PC-9 (cell line): ENCODE measurements around the gene SMC6. TPM values are rescaled to one million over a fixed set of nuclear protein-coding genes. Genes with fewer than 3 reads are reported as not detected.

Source experiments
- BruUV-seq: library from RNA; stranded (reverse); fragments of 400-500 nt; replicated peaks from 2 replicates; lab custom pipeline; 2021; lab: Mats Ljungman, UMichigan
- CTCF ChIA-PET: fragments of 300-600 bp; sonication (Branson Sonifier 250); formaldehyde crosslinking; loops from one replicate; lab custom pipeline; 2022; ENCODE audit warnings: antibody characterized with exemption; lab: Charles Lee
- POLR2A ChIA-PET: fragments of 300-600 bp; sonication (Branson Sonifier 250); formaldehyde crosslinking; loops from one replicate; lab custom pipeline; 2022; ENCODE audit warnings: antibody characterized with exemption; ENCODE audit not compliant: unreplicated experiment; lab: Charles Lee
- DNase-seq, 2 experiments: peaks; one replicate each; pipeline versions ENCODE4 v3.0.0 to v3.0.0-alpha.2; 2015 to 2022; ENCODE audit warnings: mixed read lengths in 1 of 2
- H2AFZ ChIP-seq: fragments of 200-600 bp; sonication (generic); 2 replicates; pipeline ENCODE4 v1.8.1; 2017; ENCODE audit warnings: antibody characterized with exemption
- H3F3A ChIP-seq: fragments of 200-600 bp; sonication (generic); 2 replicates; pipeline ENCODE4 v1.8.1; 2017; ENCODE audit warnings: antibody characterized with exemption, mild to moderate bottlenecking, low read depth; ENCODE audit not compliant: insufficient read depth
- H3K27ac ChIP-seq: fragments of 200-600 bp; sonication (generic); 2 replicates; pipeline ENCODE4 v1.6.1; 2016; ENCODE audit warnings: mixed run types
- H3K27me3 ChIP-seq: fragments of 200-600 bp; sonication (generic); 2 replicates; pipeline ENCODE4 v1.6.1; 2016; ENCODE audit warnings: low read depth, mixed run types; ENCODE audit not compliant: insufficient read depth
- H3K36me3 ChIP-seq: fragments of 200-600 bp; sonication (generic); 2 replicates; pipeline ENCODE4 v1.6.1; 2016; ENCODE audit warnings: low read depth, mixed run types
- H3K4me1 ChIP-seq: fragments of 200-600 bp; sonication (generic); replicated peaks from 2 replicates; pipeline ENCODE4 v1.6.1; 2016; ENCODE audit warnings: mixed run types; ENCODE audit not compliant: insufficient read depth
- H3K4me2 ChIP-seq: fragments of 200-600 bp; sonication (generic); 2 replicates; pipeline ENCODE4 v1.6.1; 2017; ENCODE audit warnings: mixed run types
- H3K4me3 ChIP-seq: fragments of 200-600 bp; sonication (generic); 2 replicates; pipeline ENCODE4 v1.6.1; 2016; ENCODE audit warnings: mixed run types
- H3K79me2 ChIP-seq: fragments of 200-600 bp; sonication (generic); 2 replicates; pipeline ENCODE4 v1.6.1; 2017; ENCODE audit warnings: low read depth, mixed run types
- H3K9me2 ChIP-seq: fragments of 200-600 bp; sonication (generic); 2 replicates; pipeline ENCODE4 v1.8.1; 2017; ENCODE audit warnings: mild to moderate bottlenecking; ENCODE audit not compliant: insufficient read depth
- H3K9me3 ChIP-seq: fragments of 200-600 bp; sonication (generic); 2 replicates; pipeline ENCODE4 v1.8.1; 2016; ENCODE audit warnings: low read depth; ENCODE audit not compliant: insufficient read depth
- H4K20me1 ChIP-seq: fragments of 200-600 bp; sonication (generic); 2 replicates; pipeline ENCODE4 v1.8.1; 2017; ENCODE audit not compliant: insufficient read depth
- EZH2 ChIP-seq: fragments of 200-600 bp; sonication (generic); IDR thresholded peaks from 2 replicates; pipeline ENCODE4 v1.8.0; 2017; ENCODE audit warnings: antibody characterized with exemption, low read depth
- intact Hi-C: fragments of 100-400 bp; cut with micrococcal nuclease; formaldehyde crosslinking; loops from one replicate; pipeline ENCODE4 v1.10.0; 2022; ENCODE audit not compliant: unreplicated experiment
- total RNA-seq: library from RNA; stranded (reverse); gene quantifications from 2 replicates; pipeline ENCODE4 v1.2.3, GENCODE V29; 2021
- TF ChIP-seq, protein P1 (sequence below): fragments of 200-600 bp; sonication (generic); conservative IDR thresholded peaks from 2 replicates; pipeline ENCODE4 v1.6.1; 2017; ENCODE audit warnings: mixed run types, antibody characterized with exemption, mild to moderate bottlenecking, moderate library complexity

The SMC6 gene
- total RNA-seq, 1 experiment from 2014 or later = 19.2 TPM

DNA sequence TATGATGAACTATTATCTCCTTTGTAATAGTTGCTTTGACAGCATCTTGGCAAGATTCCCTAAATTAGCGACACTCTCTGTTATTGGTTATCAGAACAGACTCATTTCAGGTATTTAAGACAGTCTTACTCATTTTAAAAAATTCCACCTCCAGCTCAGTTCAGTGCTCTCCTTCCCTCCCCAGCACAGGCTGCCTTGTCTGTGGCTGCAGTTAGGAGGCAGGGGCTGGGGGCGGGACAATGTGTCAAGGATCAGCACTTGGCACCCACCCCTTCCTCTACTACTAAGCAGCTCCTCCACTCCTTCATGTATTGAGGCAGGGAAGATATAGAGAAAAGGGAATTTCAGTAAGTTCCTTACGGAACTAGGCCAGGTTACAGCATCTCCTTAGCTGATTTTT lies 128.2 kb downstream of the SMC6 start:
- intact Hi-C loops = no loop called here
- DNase-seq = no peak
- no peaks in the 10 kb centered on the region for H3F3A ChIP-seq
- no peaks in the 10 kb centered on the region for H3K27me3 ChIP-seq
- TF ChIP-seq, protein P1, sequence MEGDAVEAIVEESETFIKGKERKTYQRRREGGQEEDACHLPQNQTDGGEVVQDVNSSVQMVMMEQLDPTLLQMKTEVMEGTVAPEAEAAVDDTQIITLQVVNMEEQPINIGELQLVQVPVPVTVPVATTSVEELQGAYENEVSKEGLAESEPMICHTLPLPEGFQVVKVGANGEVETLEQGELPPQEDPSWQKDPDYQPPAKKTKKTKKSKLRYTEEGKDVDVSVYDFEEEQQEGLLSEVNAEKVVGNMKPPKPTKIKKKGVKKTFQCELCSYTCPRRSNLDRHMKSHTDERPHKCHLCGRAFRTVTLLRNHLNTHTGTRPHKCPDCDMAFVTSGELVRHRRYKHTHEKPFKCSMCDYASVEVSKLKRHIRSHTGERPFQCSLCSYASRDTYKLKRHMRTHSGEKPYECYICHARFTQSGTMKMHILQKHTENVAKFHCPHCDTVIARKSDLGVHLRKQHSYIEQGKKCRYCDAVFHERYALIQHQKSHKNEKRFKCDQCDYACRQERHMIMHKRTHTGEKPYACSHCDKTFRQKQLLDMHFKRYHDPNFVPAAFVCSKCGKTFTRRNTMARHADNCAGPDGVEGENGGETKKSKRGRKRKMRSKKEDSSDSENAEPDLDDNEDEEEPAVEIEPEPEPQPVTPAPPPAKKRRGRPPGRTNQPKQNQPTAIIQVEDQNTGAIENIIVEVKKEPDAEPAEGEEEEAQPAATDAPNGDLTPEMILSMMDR = no peak
- no peak for TF ChIP-seq EZH2
- no peaks in the 10 kb centered on the region for H4K20me1 ChIP-seq
- no peak overlapping the region for H3K4me3 ChIP-seq
- H2AFZ ChIP-seq = no peak overlapping the region
- no peaks in the 10 kb centered on the region for H3K36me3 ChIP-seq
- BruUV-seq = no TSS peak
- H3K9me3 ChIP-seq = peaks cover 4% of the 10 kb centered on the region; the same call in 1 of the 2 replicates
- H3K79me2 ChIP-seq = no peaks in the 10 kb centered on the region
- H3K27ac ChIP-seq = no peak overlapping the region
- peaks cover 12% of the 10 kb centered on the region; the same call in 1 of the 2 replicates for H3K4me1 ChIP-seq
- ChIA-PET CTCF (no interaction called here), POLR2A (no interaction called here)
- H3K9me2 ChIP-seq = no peaks in the 10 kb centered on the region
- H3K4me2 ChIP-seq = no peak overlapping the region

DNA sequence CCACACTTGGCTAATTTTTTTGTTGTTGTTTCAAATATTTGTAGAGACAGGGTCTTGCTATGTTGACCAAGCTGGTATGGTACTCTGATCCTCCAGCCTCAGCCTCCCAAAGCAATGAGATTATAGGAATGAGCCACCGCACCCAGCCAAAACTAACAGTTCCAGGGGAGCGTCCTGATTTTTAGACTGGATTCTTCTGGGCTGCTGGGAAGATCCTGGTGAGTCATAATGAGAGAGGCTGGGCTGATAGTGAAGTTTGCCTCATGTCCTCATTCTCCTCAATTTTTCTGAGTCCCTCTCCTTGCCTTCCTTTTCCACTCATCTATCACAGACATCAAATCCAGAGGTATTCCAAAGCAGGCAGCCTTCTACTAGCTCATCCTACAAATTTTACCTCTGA lies 131.8 kb downstream of the SMC6 start:
- Histone ChIP-seq H3K4me3 (no peak overlapping the region), H3K4me2 (no peak overlapping the region), H3K9me3 (no peaks in the 10 kb centered on the region), H3F3A (no peaks in the 10 kb centered on the region), H3K27ac (no peak overlapping the region), H3K36me3 (no peaks in the 10 kb centered on the region), H3K27me3 (no peaks in the 10 kb centered on the region), H4K20me1 (no peaks in the 10 kb centered on the region), H3K79me2 (no peaks in the 10 kb centered on the region), H2AFZ (no peak overlapping the region), H3K9me2 (no peaks in the 10 kb centered on the region), H3K4me1 (peaks cover 12% of the 10 kb centered on the region; the same call in 1 of the 2 replicates)
- no peak for TF ChIP-seq EZH2
- TF ChIP-seq, protein P1 = no peak
- no peak for DNase-seq
- intact Hi-C loops = no loop called here
- no TSS peak for BruUV-seq
- ChIA-PET POLR2A (no interaction called here), CTCF (interaction anchor here (0.7 kb wide), 1 partner anchor 197 kb away, joined by 3 read pairs; no protein-coding TSS in a partner anchor)

DNA sequence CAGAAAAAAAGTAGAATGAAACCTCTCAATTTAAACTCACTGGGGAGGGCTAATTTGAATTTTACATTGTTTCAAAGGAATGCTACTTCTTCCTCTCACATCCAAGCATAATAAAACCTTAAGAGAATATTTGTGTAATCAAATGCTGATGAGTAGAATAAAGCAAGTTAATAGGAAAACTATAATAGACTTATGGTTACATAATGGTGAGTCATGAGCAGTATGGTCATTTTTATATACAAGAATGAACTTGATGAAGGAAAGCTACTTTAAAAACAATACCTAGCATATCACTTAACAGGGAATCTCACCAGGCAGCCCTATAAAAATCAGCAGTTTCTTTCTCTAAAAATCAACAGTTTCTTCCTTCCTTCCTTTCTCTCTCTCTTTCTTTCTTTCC lies 132.8 kb downstream of the SMC6 start:
- Histone ChIP-seq H3K79me2 (no peaks in the 10 kb centered on the region), H3K4me3 (no peak overlapping the region), H4K20me1 (no peaks in the 10 kb centered on the region), H3K4me2 (0 out of 2 replicates have a peak overlapping the region, but pooled peaks have one; percentile 0), H3K9me3 (no peaks in the 10 kb centered on the region), H3K27ac (no peak overlapping the region), H3K36me3 (no peaks in the 10 kb centered on the region), H3K4me1 (peaks cover 18% of the 10 kb centered on the region), H3K27me3 (no peaks in the 10 kb centered on the region), H2AFZ (no peak overlapping the region), H3F3A (peaks cover 6% of the 10 kb centered on the region; the same call in 1 of the 2 replicates), H3K9me2 (no peaks in the 10 kb centered on the region)
- intact Hi-C loops = no loop called here
- TF ChIP-seq, protein P1 = no peak
- no peak for TF ChIP-seq EZH2
- DNase-seq = no peak
- CTCF ChIA-PET = no interaction called here
- POLR2A ChIA-PET = interaction anchor here (0.6 kb wide), 2 partner anchors 38 to 201 kb away, joined by 3 to 4 read pairs; no protein-coding TSS in a partner anchor
- no TSS peak for BruUV-seq
